Muscle layer of colon (tissue), 2 donors: ENCODE results near the gene BMPR1A.
"Not testable (repeated sequence)": the region's sequence is repeated elsewhere in the genome, so short reads cannot be mapped to it uniquely, and the experiment has no call there.

Experiments
- H3K27ac ChIP-seq: one replicate; pipeline ENCODE4 v1.7.0; 2013; ENCODE audit warnings: low read depth, mild to moderate bottlenecking, low read length, moderate library complexity
- H3K27me3 ChIP-seq, 2 donors: one replicate each; pipeline ENCODE4 v1.7.0; 2013; ENCODE audit warnings: low read length in 2 of 2, mild to moderate bottlenecking in 2 of 2; ENCODE audit not compliant: insufficient read depth in 2 of 2, control insufficient read depth in 1 of 2
- H3K36me3 ChIP-seq: one replicate; pipeline ENCODE4 v1.7.0; 2013; ENCODE audit warnings: mild to moderate bottlenecking, low read length; ENCODE audit not compliant: insufficient read depth
- H3K4me1 ChIP-seq: one replicate; pipeline ENCODE4 v1.7.0; 2013; ENCODE audit warnings: mild to moderate bottlenecking, low read length; ENCODE audit not compliant: insufficient read depth
- H3K4me3 ChIP-seq, 2 donors: one replicate each; pipeline ENCODE4 v1.7.0; 2013; ENCODE audit warnings: low read length in 2 of 2, low read depth in 1 of 2, mild to moderate bottlenecking in 1 of 2, moderate library complexity in 1 of 2
- H3K9ac ChIP-seq: one replicate; pipeline ENCODE4 v1.7.0; 2013; ENCODE audit warnings: low read length
- H3K9me3 ChIP-seq: one replicate; pipeline ENCODE4 v1.7.0; 2013; ENCODE audit warnings: mild to moderate bottlenecking, low read length
- donor health status: abdominal sarcoma.
- donor health status: Adenocarcinoma of cecum.

BMPR1A gene

DNA sequence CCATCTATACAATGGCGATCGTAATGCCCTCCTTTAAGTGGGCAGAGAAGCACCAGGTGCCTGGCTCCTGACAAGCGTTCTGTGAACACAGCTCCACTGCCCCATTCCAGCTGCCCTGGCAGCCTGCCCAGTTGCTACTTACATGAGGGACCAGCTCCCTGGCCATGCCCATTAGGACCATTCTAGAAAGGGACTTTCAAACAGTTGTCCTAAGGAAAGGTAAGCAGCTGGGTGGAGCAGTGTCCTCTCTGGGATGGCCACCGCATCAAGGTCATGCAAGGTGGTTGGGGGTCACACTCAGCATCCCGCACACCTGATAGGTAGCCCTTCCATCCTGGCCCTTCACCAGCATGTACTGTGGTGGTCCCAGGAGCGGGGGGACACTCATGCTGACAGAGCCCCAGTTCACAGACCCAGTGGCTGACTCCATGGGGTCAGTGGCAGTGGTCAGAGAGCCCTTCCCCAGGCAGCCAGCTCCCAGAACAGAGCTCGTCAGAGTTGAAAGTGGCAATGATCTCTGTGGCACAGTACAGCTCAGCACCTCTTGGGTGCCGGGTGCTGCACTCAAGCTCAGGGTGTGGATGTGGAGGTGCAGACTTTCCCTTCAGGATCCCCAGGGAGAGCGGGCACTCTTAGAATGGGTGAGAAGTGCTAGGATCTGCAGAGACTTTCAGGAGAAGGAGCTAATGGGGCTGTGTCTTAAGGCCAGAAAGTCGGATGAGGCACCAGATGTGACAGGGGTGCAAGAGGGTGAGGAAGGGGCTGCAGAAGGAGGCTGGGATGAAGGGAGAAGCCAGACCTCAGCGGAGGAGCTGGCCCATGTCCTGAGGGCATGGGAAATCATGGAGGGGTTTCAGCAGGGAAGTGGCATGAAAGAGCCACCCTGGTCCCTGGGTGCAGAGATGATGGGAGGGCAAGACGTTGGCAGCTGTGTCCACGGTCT, 190.1 kb downstream of the BMPR1A start:
- Histone ChIP-seq H3K4me1 (peaks cover 9% of the 10 kb centered on the region), H3K9me3 (no peaks in the 10 kb centered on the region), H3K9ac (no peak overlapping the region), H3K4me3 (peak overlapping the region in 1 of 2 donors; percentile 0), H3K27ac (no peak overlapping the region), H3K36me3 (no peaks in the 10 kb centered on the region), H3K27me3 (peaks cover 0 to 19% of the 10 kb centered on the region in 2 donors)

DNA sequence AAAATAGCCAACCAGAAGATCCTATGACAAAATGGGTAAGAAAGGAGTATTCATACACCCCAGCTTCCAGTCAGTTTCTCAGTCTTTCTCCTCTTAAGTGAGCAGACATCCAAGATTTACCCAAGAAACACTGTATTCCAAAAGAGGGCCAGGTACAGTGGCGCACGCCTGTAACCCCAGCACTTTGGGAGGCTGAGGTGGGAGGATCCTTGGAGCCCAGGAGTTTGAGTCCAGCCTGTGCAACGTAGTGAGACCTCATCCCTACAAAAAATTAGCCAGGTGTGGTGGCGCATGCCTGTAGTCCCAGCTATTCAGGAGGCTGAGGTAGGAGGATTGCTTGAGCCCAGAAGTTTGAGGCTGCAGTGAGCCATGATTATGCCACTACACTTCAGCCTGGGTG, 191.4 kb downstream of the BMPR1A start:
- H3K27me3 ChIP-seq, result peaks cover 0 to 13% of the 10 kb centered on the region in 2 donors
- H3K4me3 ChIP-seq, H3K4me1 ChIP-seq, H3K36me3 ChIP-seq, H3K9ac ChIP-seq, H3K9me3 ChIP-seq, H3K27ac ChIP-seq: not testable (repeated sequence)

DNA sequence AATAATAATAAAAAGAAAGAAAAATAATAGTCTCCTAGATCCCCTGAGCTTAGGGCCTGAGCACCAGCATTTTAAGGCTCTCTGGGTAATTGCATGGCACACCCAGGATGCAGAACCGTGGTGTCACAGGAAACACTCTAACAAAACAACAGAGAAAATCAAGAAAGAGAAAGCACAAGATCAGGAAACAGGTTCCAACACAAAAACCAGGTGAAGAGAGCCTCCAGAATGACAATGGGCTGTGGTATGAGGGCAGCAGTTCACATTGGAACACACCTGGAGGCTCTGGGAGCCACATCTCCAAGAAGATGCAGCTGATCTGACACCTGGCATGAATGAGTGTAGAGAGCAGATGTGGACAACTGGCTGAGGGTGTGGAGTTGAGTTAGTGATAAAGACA, 193.9 kb downstream of the BMPR1A start:
- Histone ChIP-seq H3K4me3 (no peak overlapping the region), H3K27me3 (peaks cover 0 to 13% of the 10 kb centered on the region in 2 donors), H3K36me3 (no peaks in the 10 kb centered on the region), H3K9me3 (no peaks in the 10 kb centered on the region), H3K9ac (no peak overlapping the region), H3K27ac (no peak overlapping the region), H3K4me1 (peaks cover 20% of the 10 kb centered on the region)

DNA sequence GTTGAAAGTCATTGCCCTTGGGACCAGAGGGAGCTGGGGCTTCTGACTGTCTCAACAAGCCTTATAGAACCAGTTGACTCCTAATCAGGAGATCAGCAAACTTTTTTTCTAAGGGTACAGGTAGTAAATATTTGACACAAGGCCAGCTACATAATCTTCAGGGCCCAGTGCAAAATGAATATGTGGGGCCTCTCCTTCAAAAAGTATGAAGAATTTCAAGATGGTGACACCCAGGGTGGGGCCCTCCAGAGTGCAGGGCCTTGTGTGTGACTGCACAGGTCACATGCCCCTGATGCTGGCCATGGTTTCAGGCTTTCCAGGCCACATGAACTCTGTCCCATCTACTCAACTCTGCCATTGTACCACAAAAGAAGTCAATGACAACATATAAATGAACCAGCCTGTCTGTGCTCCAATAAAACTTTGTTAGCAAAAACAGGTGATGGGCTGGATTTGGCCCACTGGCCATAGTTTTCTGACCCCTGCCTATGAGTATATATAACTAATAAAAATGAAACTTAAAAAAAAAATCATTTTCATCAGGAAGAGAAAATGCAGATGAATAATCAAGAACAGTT, 194.9 kb downstream of the BMPR1A start:
- no peaks in the 10 kb centered on the region for H3K36me3 ChIP-seq
- no peak overlapping the region for H3K27ac ChIP-seq
- no peak overlapping the region for H3K4me3 ChIP-seq
- peaks cover 11% of the 10 kb centered on the region for H3K4me1 ChIP-seq
- H3K9ac ChIP-seq, result no peak overlapping the region
- peaks cover 0 to 7% of the 10 kb centered on the region in 2 donors for H3K27me3 ChIP-seq
- no peaks in the 10 kb centered on the region for H3K9me3 ChIP-seq

DNA sequence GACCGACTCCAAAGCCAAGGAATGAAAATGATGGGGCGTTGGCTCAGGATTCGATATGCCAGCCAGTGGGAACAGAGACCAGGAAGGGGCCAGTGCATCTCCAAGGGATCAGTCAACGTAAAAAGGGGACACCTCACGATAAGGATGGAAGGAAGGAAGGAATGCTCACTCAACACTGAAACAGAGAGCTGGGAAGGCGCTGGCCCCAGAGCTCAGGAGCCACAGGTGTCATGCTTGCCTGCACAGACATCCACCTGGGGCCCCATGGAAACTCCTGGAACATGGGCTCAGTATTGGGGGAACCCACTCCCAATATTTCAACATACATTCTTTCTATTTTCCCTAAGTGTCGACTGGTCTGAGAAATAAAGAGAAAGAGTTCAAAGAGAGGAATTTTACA, 195.7 kb downstream of the BMPR1A start:
- no peak overlapping the region for H3K9ac ChIP-seq
- H3K36me3 ChIP-seq, result no peaks in the 10 kb centered on the region
- no peak overlapping the region for H3K27ac ChIP-seq
- no peak overlapping the region for H3K4me3 ChIP-seq
- peaks cover 11% of the 10 kb centered on the region for H3K4me1 ChIP-seq
- H3K27me3 ChIP-seq, result no peaks in the 10 kb centered on the region
- no peaks in the 10 kb centered on the region for H3K9me3 ChIP-seq

DNA sequence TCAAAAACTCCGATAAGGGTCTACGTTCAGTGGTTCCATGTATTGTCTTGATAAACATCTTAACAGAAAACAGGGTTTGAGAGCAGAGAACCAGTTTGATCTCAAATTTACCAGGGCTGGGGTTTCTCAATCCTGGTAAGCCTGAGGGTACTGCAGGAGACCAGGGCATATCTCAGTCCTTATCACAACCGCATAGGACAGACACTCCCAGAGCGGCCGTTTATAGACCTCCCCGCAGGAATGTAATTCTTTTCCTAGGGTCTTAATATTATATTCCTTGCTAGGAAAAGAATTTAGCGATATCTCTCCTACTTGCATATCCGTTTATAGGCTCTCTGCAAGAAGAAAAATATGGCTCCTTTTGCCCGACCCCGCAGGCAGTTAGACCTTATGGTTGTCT, 196.3 kb downstream of the BMPR1A start:
- peaks cover 11% of the 10 kb centered on the region for H3K4me1 ChIP-seq
- not testable (repeated sequence) for H3K4me3 ChIP-seq

DNA sequence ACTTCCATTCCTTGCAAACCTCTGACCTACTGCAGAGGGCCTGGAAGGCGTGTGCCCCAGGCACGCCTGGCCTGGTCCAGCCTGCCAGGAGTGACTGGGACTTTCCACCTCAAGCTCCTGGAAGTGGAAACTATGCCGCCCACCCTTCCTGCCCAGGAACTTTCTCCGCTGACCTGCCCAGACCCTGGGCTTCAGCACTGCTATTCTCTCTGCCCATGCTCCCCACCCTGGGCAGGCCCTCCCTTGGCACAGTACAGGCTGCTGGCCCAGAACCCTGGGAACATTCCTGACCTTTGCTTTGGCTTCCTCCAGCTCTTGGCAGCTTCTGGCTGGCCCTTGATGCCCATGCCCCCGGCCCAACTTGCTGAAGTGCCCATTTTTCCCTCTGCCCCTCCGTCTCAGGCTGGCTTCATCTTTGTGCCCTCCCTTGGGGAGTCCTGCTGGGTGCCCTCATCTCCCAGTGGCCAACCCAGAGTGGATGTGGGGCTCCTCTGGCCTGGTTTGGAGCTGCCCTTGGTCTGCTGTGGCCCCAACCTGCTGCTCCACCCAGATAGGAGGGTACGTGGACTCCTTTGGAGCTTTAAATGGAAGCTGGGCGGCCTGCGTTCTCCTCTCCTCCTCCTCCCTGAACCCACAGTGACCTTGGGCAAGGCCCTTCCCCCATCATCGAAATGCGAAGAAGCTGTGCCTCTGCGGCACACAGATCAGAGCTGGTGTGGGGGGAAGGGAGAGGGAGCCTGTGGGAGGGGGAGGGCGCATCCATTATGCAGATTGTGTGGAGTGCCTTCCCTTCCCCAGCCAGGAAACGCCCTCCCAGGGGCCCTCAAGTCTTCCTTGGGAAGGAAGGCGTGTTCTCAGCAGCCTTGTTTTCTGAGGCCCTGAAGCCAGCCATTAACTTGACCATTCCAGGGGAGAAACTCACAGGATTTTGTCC, 197.6 kb downstream of the BMPR1A start:
- Histone ChIP-seq H3K36me3 (no peaks in the 10 kb centered on the region), H3K27ac (no peak overlapping the region), H3K4me3 (no peak overlapping the region), H3K4me1 (peaks cover 11% of the 10 kb centered on the region), H3K9me3 (no peaks in the 10 kb centered on the region), H3K27me3 (peaks cover 0 to 3% of the 10 kb centered on the region in 2 donors), H3K9ac (no peak overlapping the region)

More for the DNA sequence above, 196.3 kb downstream of the BMPR1A start:
- not testable (repeated sequence) for H3K27me3 ChIP-seq, H3K9ac ChIP-seq, H3K9me3 ChIP-seq, H3K36me3 ChIP-seq, H3K27ac ChIP-seq

DNA sequence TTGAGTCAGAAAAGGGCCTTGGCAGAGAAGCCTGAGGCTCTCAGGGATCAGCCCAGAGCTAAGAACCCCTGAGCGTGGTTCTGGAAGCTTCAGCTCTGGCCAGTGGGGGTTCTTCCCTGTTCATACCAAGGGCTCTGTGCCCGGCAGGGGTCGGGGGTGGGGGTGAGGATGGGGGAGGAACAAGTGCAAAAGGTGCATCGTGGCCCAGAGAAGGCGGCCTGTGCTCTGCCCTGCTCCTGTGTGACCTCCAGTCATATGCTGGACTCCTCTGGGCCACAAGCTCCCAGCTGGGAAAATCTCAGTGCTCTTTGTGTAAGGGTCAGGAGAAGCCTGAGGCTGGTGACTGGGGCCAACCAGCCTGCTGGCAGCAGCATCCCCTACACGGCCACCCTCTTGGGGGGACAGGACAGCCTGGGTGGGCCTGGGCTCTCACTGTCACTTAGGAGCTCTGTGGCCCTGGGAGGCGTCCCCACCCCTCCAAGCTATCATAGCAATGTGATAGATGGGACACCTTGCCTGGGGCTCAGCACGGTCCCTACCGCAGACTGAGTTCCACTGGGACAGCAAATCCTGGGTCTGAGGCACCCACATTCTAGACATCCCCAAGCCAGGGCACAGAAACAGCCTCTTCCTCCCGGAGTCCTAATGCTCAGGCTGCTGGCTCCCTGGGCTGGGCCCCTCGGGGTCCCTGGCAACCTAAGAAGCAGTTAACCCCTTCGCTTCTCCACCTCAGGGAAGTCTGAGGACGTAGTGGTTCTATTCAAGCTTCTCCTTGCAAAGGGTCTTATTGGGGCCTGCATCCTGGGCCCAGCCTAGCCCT, 198.5 kb downstream of the BMPR1A start:
- Histone ChIP-seq H3K9ac (no peak overlapping the region), H3K4me3 (peak overlapping the region in 1 of 2 donors; percentile 14), H3K27me3 (peaks cover 0 to 11% of the 10 kb centered on the region in 2 donors), H3K9me3 (no peaks in the 10 kb centered on the region), H3K27ac (no peak overlapping the region), H3K36me3 (no peaks in the 10 kb centered on the region), H3K4me1 (peaks cover 11% of the 10 kb centered on the region)

DNA sequence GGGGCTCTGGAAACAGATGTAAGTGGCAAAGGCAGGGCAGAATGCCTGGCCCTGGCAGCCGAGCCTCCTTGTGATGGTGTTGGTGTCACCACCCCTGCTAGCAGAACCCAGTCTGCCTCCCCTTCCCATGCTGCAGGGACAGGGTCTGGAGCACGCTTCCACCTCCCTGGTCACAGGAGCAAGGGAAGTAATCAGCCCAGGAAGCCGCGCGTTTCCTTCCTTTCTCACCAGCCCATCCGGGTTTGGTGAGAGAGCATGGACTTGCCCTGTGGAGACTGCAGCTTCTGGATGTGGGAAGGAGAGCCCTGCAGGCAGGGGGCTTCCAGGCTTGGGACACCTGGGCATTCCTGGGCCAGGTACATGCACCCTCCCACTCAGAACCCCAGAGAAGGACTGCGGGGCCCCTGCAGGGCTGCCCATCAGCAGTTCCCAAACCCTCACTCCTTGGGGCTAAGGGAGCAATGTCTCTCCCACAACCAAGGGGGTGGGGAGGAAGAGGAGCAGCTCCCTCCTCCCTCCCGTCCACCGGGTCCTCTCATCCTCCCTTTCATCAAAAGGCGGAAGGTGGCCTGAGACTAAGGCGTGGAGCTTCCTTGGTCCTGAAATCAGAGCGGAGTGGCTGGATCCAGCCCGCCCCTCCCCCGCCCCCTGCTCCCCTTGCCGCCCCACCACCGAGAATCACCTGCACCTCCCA, 199.2 kb downstream of the BMPR1A start:
- Histone ChIP-seq H3K9me3 (no peaks in the 10 kb centered on the region), H3K27me3 (peaks cover 0 to 15% of the 10 kb centered on the region in 2 donors), H3K36me3 (no peaks in the 10 kb centered on the region), H3K4me3 (peak overlapping the region; percentile 14 to 23), H3K4me1 (peaks cover 11% of the 10 kb centered on the region), H3K9ac (no peak overlapping the region), H3K27ac (no peak overlapping the region)

DNA sequence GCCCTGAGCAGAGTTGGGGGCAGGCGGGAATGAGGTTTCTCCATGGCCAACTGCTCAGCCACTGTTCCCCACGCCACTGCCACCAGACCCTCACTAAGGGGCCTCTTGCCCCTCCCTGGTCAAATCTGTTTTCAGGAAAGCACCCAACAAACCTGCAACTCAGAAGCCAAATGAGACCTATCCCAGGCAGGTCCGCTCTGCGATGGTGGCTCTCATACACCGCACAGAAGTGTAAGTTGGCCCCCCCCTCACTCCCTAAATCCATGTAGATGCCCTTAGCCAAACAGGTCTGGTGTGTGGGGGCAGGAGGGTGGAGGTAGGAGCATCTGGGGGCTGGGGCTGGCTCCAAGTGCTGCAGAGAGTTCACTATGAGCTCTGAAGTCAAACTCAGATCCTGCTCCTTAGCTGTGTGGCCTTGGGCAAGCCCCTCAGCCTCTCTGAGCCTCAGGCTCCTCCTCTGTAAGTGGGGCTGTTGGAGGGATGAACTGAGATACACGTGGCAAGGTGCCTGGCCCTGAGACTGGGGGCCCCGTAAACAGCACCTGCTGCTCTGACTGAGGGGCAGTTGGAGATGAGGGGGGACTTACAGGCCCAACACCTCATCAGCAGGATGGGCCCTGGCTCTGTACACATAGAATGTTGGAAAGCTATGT, 199.9 kb downstream of the BMPR1A start:
- no peak overlapping the region for H3K9ac ChIP-seq
- H3K4me3 ChIP-seq, result no peak overlapping the region
- H3K36me3 ChIP-seq, result no peaks in the 10 kb centered on the region
- H3K9me3 ChIP-seq, result no peaks in the 10 kb centered on the region
- no peak overlapping the region for H3K27ac ChIP-seq
- peaks cover 0 to 15% of the 10 kb centered on the region in 2 donors for H3K27me3 ChIP-seq
- H3K4me1 ChIP-seq, result peaks cover 11% of the 10 kb centered on the region
